Cerebellar cortex (tissue), 1 donor: Measurements from ENCODE around the gene MRPL3.

Experiments used
- DNase-seq: peaks from one replicate; pipeline ENCODE4 v3.0.0-alpha.2; 2015; ENCODE audit warnings: low spot score

Gene MRPL3

GRCh38 chr3:131502530-131503319, at the start of gene MRPL3:
MRPL3 (minus strand) TSS chr3:131502971; CDS start chr3:131502821, 150 bp downstream.
- DNase-seq, result peak; percentile 88

- DNase-seq, result no peak
These were observed 49.0 kb upstream of the MRPL3 start for GRCh38 chr3:131551761-131552160.

GRCh38 chr3:131550562-131551465, 48.0 kb upstream of the MRPL3 start:
- no peak for DNase-seq

GRCh38 chr3:131549340-131549739, 46.6 kb upstream of the MRPL3 start:
- no peak for DNase-seq

GRCh38 chr3:131547585-131547984, 44.8 kb upstream of the MRPL3 start:
- DNase-seq, result no peak

GRCh38 chr3:131546441-131546840, 43.7 kb upstream of the MRPL3 start:
- DNase-seq, result no peak

GRCh38 chr3:131544557-131544956, 41.8 kb upstream of the MRPL3 start:
- no peak for DNase-seq

GRCh38 chr3:131543714-131544113, 40.9 kb upstream of the MRPL3 start:
- DNase-seq, result peak; percentile 18

GRCh38 chr3:131541288-131541687, 38.5 kb upstream of the MRPL3 start:
- no peak for DNase-seq

- DNase-seq, result no peak
These were observed 38.0 kb upstream of the MRPL3 start for GRCh38 chr3:131540821-131541220.

- no peak for DNase-seq
These were observed 37.4 kb upstream of the MRPL3 start for GRCh38 chr3:131540143-131540542.

GRCh38 chr3:131538968-131539367, 36.2 kb upstream of the MRPL3 start:
- no peak for DNase-seq

- no peak for DNase-seq
These were observed 34.8 kb upstream of the MRPL3 start for GRCh38 chr3:131537531-131537930.

GRCh38 chr3:131535596-131535995, 32.8 kb upstream of the MRPL3 start:
- no peak for DNase-seq

- no peak for DNase-seq
These were observed 32.4 kb upstream of the MRPL3 start for GRCh38 chr3:131535131-131535530.

GRCh38 chr3:131532645-131533044, 29.9 kb upstream of the MRPL3 start:
- DNase-seq, result no peak

GRCh38 chr3:131530843-131531242, 28.1 kb upstream of the MRPL3 start:
- no peak for DNase-seq

- no peak for DNase-seq
These were observed 27.6 kb upstream of the MRPL3 start for GRCh38 chr3:131530388-131530787.

GRCh38 chr3:131526801-131527347, 24.1 kb upstream of the MRPL3 start:
- peak; percentile 4 for DNase-seq

GRCh38 chr3:131518680-131519079, 15.9 kb upstream of the MRPL3 start:
- DNase-seq, result no peak

- DNase-seq, result no peak
These were observed 2.6 kb upstream of the MRPL3 start for GRCh38 chr3:131505421-131505820.

GRCh38 chr3:131503320-131503635, 507 bp upstream of the MRPL3 start:
- no peak for DNase-seq

- no peak for DNase-seq
These were observed 822 bp downstream of the MRPL3 start for GRCh38 chr3:131501949-131502348.
